ENCODE results near the gene CNTROB.

GRCh38 chr17:7887482-7888183 is 44.4 kb upstream of the CNTROB start:
- TF ChIP-seq SUZ12 (IDR thresholded peaks at IDR 0.05) (no peak), FOXA1 (IDR thresholded peaks at IDR 0.05) (no peak), NFRKB (IDR thresholded peaks at IDR 0.05) (no peak), BHLHE40 (IDR thresholded peaks at IDR 0.05; ENCODE audit: borderline replicate concordance) (no peak), ELF4 (IDR thresholded peaks at IDR 0.05) (no peak)

Data from HEK293T (cell line).